Effector CD4-positive, alpha-beta T cell (primary cell): ENCODE data around the gene OR10H1.
"Not testable (repeated sequence)": the region's sequence is repeated elsewhere in the genome, so short reads cannot be mapped to it uniquely, and the experiment has no call there.

Experiments
- DNase-seq: peaks from one replicate; pipeline ENCODE4 v3.0.0-alpha.2; 2020

The OR10H1 gene

DNA sequence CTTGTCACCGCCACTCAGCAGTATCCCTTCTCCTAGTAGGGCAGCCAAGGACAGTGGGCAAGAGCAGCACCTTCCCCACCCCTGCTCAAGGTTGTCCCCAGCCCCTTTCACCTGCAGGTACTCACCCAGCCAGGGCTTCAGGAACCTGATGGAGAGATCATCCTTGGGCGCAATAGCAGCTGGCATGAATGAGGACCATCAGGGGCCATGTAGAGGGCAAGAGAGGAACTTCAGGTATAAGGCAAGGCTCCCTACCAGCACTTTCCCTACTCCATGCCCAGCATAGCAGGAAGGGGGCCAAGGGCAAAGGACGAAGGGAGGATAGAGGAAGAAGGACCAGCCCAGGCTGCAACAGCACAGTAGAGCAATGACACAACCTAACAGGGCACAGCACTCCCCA is 41.3 kb downstream of the OR10H1 start:
- not testable (repeated sequence) for DNase-seq

DNA sequence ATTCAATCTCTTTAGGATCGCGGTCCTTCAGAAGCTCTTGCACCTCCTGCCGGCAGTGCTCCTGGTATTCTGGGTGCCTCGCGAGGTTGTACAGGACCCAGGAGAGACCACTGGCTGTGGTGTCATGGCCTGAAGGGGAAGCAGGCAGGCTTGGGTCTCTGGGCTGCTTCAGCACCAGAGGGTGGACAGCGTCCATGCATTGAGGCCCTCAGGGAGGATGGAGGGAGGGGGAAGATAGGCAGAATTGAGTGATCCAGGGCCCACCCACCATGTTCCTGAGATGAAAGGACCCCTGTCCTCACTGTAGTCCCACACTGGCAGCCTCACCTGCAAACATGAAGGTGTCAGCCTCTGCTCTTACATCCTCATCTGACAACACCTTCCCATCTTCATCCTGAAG is 45.9 kb downstream of the OR10H1 start:
- DNase-seq: no peak

DNA sequence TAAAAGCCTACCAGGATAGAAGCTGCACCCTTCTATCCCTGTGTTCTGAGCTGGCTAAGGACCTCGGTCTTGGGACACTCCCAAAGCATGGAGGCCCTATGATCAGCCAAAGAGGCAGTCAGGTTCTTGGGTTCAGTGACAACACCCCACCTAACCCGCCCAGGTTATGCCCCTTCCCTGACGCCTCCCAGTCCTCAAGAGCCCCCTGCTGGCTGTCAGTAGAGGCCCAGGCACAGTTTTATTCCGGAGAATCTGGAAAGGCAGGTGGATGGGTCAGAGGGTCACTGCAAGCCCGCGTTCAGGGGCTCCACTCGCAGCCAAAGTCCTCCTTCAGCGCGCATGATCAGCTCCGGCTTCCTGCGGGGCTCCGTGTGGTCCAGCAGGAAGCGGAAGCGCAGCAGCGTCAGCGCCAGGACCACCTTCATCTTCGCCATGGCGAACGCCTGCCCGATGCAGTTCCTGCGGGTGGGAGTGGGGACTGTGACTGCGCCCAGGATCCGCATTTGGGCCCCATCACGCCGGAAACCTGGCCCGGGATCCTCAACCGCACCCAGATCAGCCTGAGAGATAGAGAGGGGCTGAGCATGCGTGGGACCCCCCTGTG is 55.4 kb downstream of the OR10H1 start:
- DNase-seq: no peak

DNA sequence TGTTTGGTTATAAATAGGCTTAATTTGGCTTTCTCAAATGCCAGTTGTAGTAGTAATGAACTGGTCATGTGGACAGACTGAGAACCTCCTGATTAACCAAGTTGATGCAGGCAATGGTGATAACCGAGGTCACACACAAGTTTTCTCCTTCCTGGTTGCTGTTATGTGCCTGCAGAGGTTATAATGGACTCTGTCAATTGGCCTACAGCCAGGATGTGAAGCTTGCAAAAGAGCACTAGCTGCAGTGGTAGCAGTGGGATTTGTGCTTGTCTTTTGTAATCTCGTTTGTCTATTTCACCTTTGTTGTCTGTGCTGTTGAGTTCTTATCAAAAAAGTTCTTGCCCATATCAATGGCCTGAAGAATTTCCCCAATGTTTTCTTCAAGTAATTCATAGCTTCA is 57.1 kb downstream of the OR10H1 start:
- no peak for DNase-seq
